Fibroblast of skin of back (primary cell): Measurements from ENCODE around the gene BID.
"Not testable (repeated sequence)": the region's sequence is repeated elsewhere in the genome, so short reads cannot be mapped to it uniquely, and the experiment has no call there.

Experiments
- DNase-seq: peaks from one replicate; pipeline ENCODE4 v3.0.0-alpha.2; 2013

Gene BID

GRCh38 chr22:17698948-17699347 is 75.3 kb downstream of the BID start:
- no peak for DNase-seq

- DNase-seq = not testable (repeated sequence)
Measured at GRCh38 chr22:17698276-17698675, 76.0 kb downstream of the BID start.

DNA sequence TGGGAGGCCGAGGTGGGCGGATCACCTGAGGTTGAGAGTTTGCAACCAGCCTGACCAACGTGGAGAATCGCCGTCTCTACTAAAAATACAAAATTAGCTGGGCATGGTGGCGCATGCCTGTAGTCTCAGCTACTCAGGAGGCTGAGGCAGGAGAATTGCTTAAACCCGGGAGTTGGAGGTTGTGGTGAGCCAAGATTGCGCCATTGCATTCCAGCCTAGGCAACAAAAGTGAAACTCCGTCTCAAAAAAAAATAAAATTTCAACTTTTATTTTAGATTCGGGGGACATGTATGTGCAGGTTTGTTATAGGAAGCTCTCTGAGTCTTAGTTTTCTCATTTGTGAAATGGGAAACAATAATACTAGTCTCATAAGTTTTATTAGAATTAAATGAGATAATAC is 77.1 kb downstream of the BID start:
- not testable (repeated sequence) for DNase-seq

DNA sequence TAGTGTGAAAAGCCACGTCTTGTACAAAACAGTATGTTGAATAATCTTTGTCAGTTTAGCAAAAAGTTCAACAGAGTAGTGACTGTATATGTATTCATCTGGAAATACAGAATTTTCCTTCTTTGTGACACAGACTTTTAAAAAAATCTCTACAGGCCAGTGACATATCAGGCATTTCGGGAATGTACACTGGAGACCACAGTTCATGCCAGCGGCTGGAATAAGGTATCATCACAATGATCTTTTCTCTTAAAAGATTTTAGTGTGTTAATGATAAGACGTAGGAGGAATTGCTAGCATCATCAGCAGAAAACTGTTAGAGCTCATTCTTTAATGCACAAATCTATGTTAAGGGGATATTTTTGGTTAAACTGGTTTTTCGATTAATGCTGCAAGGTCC is 78.3 kb downstream of the BID start:
- DNase-seq = peak; percentile 51

GRCh38 chr22:17694752-17695151 is 79.5 kb downstream of the BID start:
- DNase-seq = no peak

- DNase-seq = no peak
Measured at GRCh38 chr22:17694193-17694592, 80.1 kb downstream of the BID start.

- no peak for DNase-seq
Measured at GRCh38 chr22:17692841-17693240, 81.4 kb downstream of the BID start.

- no peak for DNase-seq
Measured at GRCh38 chr22:17684245-17684644, 90.0 kb downstream of the BID start.
